Neural cell (in vitro differentiated cells): Measurements from ENCODE around the gene KIN. TPM values are rescaled to one million over a fixed set of nuclear protein-coding genes. Genes with fewer than 3 reads are reported as not detected.

Experiments used
- H2AFZ ChIP-seq: fragments of 200-600, 300-800 bp; sonication (generic), shearing (Covaris generic); 2 replicates; pipeline ENCODE4 v1.6.0; 2014; ENCODE audit warnings: low read depth, mild to moderate bottlenecking, antibody characterized with exemption, low read length, moderate library complexity
- H3F3A ChIP-seq: fragments of 200-600 bp; shearing (Covaris generic); 2 replicates; pipeline ENCODE4 v1.6.1; 2016; ENCODE audit warnings: mild to moderate bottlenecking, moderate library complexity, mixed read lengths, antibody characterized with exemption, low read length; ENCODE audit not compliant: insufficient read depth, poor library complexity, severe bottlenecking
- H3K27ac ChIP-seq: fragments of 200-600, 300-800 bp; sonication (generic), shearing (Covaris generic); 2 replicates; pipeline ENCODE4 v1.5.1; 2014; ENCODE audit warnings: mild to moderate bottlenecking, low read length, moderate library complexity
- H3K27me3 ChIP-seq: fragments of 300-800, 200-600 bp; sonication (generic), shearing (Covaris generic); 2 replicates; pipeline ENCODE4 v1.6.0; 2014; ENCODE audit warnings: mild to moderate bottlenecking, low read depth, low read length, moderate library complexity; ENCODE audit not compliant: insufficient read depth
- H3K36me3 ChIP-seq: fragments of 300-800, 200-600 bp; sonication (generic), shearing (Covaris generic); 2 replicates; pipeline ENCODE4 v1.5.1; 2014; ENCODE audit warnings: mild to moderate bottlenecking, antibody characterized with exemption, low read length, moderate library complexity; ENCODE audit not compliant: insufficient read depth
- H3K4me2 ChIP-seq: fragments of 300-800, 200-600 bp; sonication (generic), shearing (Covaris generic); 2 replicates; pipeline ENCODE4 v1.6.0; 2014; ENCODE audit warnings: mild to moderate bottlenecking, low read length
- H3K4me3 ChIP-seq: fragments of 300-800, 200-600 bp; sonication (generic), shearing (Covaris generic); 2 replicates; pipeline ENCODE4 v1.5.1; 2014; ENCODE audit warnings: mild to moderate bottlenecking, low read length, moderate library complexity
- H3K79me2 ChIP-seq: fragments of 200-600 bp; shearing (Covaris generic); replicated peaks from 2 replicates; pipeline ENCODE4 v1.6.0; 2014; ENCODE audit warnings: mild to moderate bottlenecking, low read length, moderate library complexity; ENCODE audit not compliant: insufficient read depth
- H3K9ac ChIP-seq: fragments of 300-800, 200-600 bp; sonication (generic), shearing (Covaris generic); 2 replicates; pipeline ENCODE4 v1.6.1; 2016; ENCODE audit warnings: mild to moderate bottlenecking, low read length, mixed read lengths
- H3K9me2 ChIP-seq: fragments of 200-600 bp; shearing (Covaris generic); 2 replicates; pipeline ENCODE4 v1.6.1; 2016; ENCODE audit warnings: mild to moderate bottlenecking, low read length, mixed read lengths; ENCODE audit not compliant: insufficient read depth
- H3K9me3 ChIP-seq: fragments of 200-600, 300-800 bp; sonication (generic), shearing (Covaris generic); 2 replicates; pipeline ENCODE4 v1.6.1; 2016; ENCODE audit warnings: mild to moderate bottlenecking, mixed run types, low read length, moderate library complexity, mixed read lengths
- H4K20me1 ChIP-seq: fragments of 200-600 bp; shearing (Covaris generic); 2 replicates; pipeline ENCODE4 v1.6.1; 2016; ENCODE audit warnings: mild to moderate bottlenecking, mixed run types; ENCODE audit not compliant: insufficient read depth
- EP300 ChIP-seq: fragments of 450-650 bp; conservative IDR thresholded peaks from 2 replicates; pipeline ENCODE4 v1.6.1; 2014; ENCODE audit warnings: antibody characterized with exemption, mild to moderate bottlenecking, moderate library complexity; ENCODE audit not compliant: poor library complexity, severe bottlenecking
- EZH2 ChIP-seq: fragments of 200-600, 300-800 bp; shearing (Covaris generic), sonication (generic); IDR thresholded peaks from 2 replicates; pipeline ENCODE4 v1.6.1; 2014; ENCODE audit warnings: antibody characterized with exemption, low read length, borderline replicate concordance, mild to moderate bottlenecking; ENCODE audit not compliant: insufficient read depth, poor library complexity, severe bottlenecking
- MXI1 ChIP-seq: fragments of 450-650 bp; conservative IDR thresholded peaks from 2 replicates; pipeline ENCODE4 v1.6.1; 2014; ENCODE audit warnings: antibody characterized with exemption, mild to moderate bottlenecking; ENCODE audit not compliant: poor library complexity, severe bottlenecking
- POLR2AphosphoS5 ChIP-seq: IDR thresholded peaks from 2 replicates; pipeline ENCODE4 v1.6.1; 2012
- RAD21 ChIP-seq: fragments of 450-650 bp; conservative IDR thresholded peaks from 2 replicates; pipeline ENCODE4 v1.6.1; 2014; ENCODE audit warnings: antibody characterized with exemption, mild to moderate bottlenecking, moderate library complexity
- SMC3 ChIP-seq: fragments of 450-650 bp; conservative IDR thresholded peaks from 2 replicates; pipeline ENCODE4 v1.6.1; 2014; ENCODE audit warnings: antibody characterized with exemption, mild to moderate bottlenecking, moderate library complexity; ENCODE audit not compliant: poor library complexity
- TAF1 ChIP-seq: IDR thresholded peaks from 2 replicates; pipeline ENCODE4 v1.6.1; 2012; ENCODE audit warnings: low read depth
- polyA plus RNA-seq: library from polyadenylated mRNA; depleted of rRNA; stranded (reverse); fragments of >200 nt; gene quantifications from 2 replicates; pipeline ENCODE4 v1.2.3, GENCODE V29; 2014
- TF ChIP-seq, protein P1 (sequence below): fragments of 450-650 bp; IDR thresholded peaks from 2 replicates; pipeline ENCODE4 v1.5.1; 2014; ENCODE audit warnings: antibody characterized with exemption, mild to moderate bottlenecking, moderate library complexity; ENCODE audit not compliant: poor library complexity, severe bottlenecking
- TF ChIP-seq, protein P2 (sequence below): IDR thresholded peaks from 2 replicates; pipeline ENCODE4 v1.6.1; 2012; ENCODE audit warnings: borderline replicate concordance

KIN gene
- polyA plus RNA-seq, 1 donor from 2014 or later = 24.4 TPM

DNA sequence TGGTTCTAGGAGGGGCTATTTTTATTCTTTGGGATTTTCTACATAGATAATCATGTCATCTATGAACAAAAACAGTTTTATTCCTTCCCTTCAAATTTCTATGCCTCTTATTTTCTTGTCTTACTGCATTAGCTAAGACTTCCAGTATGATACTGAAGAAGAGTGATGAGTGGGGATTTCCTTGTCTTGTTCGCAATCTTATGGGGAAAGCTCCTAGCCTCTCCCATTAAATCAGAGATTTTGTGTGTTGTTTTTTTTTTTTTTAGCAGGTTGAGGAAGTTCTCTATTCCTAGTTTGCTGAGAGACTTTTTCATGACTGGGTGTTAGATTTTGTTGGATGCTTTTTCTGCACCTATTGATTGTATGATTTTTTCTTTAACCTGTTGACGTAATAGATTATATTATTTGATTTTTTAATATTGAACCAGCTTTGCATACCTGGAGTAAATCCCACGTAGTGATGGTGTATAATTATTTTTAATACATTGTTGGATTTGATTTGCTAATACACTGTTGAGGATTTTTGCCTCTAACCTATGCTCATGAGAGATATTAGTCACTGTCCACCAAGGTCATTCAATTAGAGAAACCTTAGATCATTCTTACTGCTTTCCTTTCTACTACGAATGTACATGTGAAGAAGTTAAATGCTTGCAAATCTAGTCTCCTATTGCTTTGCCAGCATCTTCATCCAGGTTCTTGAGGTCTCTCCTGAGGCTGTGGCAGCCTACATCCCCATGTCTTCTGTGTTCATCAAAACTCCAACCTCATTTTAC is 6.6 kb upstream of the KIN start:
- Histone ChIP-seq H3K36me3 (peaks cover 7% of the 10 kb centered on the region), H2AFZ (no peak overlapping the region), H3K4me3 (no peak overlapping the region), H3K79me2 (peaks cover 60% of the 10 kb centered on the region), H3K9ac (no peak overlapping the region), H3K27me3 (no peaks in the 10 kb centered on the region), H3K9me2 (no peaks in the 10 kb centered on the region), H3K27ac (no peak overlapping the region), H3F3A (no peaks in the 10 kb centered on the region), H3K4me2 (no peak overlapping the region), H4K20me1 (peaks cover 4% of the 10 kb centered on the region), H3K9me3 (no peaks in the 10 kb centered on the region)
- TF ChIP-seq POLR2AphosphoS5 = no peak
- TF ChIP-seq, protein P1, sequence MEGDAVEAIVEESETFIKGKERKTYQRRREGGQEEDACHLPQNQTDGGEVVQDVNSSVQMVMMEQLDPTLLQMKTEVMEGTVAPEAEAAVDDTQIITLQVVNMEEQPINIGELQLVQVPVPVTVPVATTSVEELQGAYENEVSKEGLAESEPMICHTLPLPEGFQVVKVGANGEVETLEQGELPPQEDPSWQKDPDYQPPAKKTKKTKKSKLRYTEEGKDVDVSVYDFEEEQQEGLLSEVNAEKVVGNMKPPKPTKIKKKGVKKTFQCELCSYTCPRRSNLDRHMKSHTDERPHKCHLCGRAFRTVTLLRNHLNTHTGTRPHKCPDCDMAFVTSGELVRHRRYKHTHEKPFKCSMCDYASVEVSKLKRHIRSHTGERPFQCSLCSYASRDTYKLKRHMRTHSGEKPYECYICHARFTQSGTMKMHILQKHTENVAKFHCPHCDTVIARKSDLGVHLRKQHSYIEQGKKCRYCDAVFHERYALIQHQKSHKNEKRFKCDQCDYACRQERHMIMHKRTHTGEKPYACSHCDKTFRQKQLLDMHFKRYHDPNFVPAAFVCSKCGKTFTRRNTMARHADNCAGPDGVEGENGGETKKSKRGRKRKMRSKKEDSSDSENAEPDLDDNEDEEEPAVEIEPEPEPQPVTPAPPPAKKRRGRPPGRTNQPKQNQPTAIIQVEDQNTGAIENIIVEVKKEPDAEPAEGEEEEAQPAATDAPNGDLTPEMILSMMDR = no peak
- TF ChIP-seq EP300 = no peak
- TF ChIP-seq TAF1 = no peak
- TF ChIP-seq SMC3 = no peak
- TF ChIP-seq, protein P2, sequence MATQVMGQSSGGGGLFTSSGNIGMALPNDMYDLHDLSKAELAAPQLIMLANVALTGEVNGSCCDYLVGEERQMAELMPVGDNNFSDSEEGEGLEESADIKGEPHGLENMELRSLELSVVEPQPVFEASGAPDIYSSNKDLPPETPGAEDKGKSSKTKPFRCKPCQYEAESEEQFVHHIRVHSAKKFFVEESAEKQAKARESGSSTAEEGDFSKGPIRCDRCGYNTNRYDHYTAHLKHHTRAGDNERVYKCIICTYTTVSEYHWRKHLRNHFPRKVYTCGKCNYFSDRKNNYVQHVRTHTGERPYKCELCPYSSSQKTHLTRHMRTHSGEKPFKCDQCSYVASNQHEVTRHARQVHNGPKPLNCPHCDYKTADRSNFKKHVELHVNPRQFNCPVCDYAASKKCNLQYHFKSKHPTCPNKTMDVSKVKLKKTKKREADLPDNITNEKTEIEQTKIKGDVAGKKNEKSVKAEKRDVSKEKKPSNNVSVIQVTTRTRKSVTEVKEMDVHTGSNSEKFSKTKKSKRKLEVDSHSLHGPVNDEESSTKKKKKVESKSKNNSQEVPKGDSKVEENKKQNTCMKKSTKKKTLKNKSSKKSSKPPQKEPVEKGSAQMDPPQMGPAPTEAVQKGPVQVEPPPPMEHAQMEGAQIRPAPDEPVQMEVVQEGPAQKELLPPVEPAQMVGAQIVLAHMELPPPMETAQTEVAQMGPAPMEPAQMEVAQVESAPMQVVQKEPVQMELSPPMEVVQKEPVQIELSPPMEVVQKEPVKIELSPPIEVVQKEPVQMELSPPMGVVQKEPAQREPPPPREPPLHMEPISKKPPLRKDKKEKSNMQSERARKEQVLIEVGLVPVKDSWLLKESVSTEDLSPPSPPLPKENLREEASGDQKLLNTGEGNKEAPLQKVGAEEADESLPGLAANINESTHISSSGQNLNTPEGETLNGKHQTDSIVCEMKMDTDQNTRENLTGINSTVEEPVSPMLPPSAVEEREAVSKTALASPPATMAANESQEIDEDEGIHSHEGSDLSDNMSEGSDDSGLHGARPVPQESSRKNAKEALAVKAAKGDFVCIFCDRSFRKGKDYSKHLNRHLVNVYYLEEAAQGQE = no peak
- no peak for TF ChIP-seq RAD21
- TF ChIP-seq EZH2 = no peak
- no peak for TF ChIP-seq MXI1

DNA sequence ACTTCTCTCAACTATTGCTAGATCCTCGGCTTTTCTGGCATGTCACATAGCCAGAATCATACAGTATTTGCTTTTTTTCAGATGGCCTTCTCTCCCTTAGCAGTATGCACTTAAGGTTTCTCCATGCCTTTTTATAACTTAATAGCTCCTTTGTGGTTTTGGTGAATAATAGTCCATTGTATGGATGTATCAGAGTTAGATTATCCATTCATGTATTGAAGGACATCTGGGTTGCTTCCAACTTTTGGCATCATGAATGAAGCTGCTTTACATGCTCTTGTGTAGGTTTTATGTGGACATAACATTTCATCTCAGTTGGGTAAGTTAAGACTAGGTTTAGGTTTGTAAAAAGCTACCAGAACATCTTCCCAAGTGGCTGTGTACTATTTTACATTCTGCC is 4.7 kb upstream of the KIN start:
- Histone ChIP-seq H3K4me2 (no peak overlapping the region), H3K9ac (no peak overlapping the region), H3K27ac (no peak overlapping the region), H3K9me2 (no peaks in the 10 kb centered on the region), H3K4me3 (no peak overlapping the region), H3K27me3 (no peaks in the 10 kb centered on the region), H4K20me1 (peaks cover 4% of the 10 kb centered on the region), H3K79me2 (peaks cover 76% of the 10 kb centered on the region), H3F3A (no peaks in the 10 kb centered on the region), H2AFZ (no peak overlapping the region), H3K9me3 (no peaks in the 10 kb centered on the region), H3K36me3 (peaks cover 7% of the 10 kb centered on the region)
- TF ChIP-seq MXI1 (no peak), EP300 (no peak), EZH2 (no peak), POLR2AphosphoS5 (no peak), TAF1 (no peak), RAD21 (no peak), SMC3 (no peak)
- TF ChIP-seq, protein P2 = no peak
- TF ChIP-seq, protein P1 = no peak
